HK-2 (cell line): ENCODE results near the gene TRIM61.
"Not testable (repeated sequence)": the region's sequence is repeated elsewhere in the genome, so short reads cannot be mapped to it uniquely, and the experiment has no call there.

Source experiments
- DNase-seq: peaks from one replicate; pipeline ENCODE4 v3.0.0-alpha.2; 2018; ENCODE audit not compliant: unreplicated experiment

TRIM61 gene

DNA sequence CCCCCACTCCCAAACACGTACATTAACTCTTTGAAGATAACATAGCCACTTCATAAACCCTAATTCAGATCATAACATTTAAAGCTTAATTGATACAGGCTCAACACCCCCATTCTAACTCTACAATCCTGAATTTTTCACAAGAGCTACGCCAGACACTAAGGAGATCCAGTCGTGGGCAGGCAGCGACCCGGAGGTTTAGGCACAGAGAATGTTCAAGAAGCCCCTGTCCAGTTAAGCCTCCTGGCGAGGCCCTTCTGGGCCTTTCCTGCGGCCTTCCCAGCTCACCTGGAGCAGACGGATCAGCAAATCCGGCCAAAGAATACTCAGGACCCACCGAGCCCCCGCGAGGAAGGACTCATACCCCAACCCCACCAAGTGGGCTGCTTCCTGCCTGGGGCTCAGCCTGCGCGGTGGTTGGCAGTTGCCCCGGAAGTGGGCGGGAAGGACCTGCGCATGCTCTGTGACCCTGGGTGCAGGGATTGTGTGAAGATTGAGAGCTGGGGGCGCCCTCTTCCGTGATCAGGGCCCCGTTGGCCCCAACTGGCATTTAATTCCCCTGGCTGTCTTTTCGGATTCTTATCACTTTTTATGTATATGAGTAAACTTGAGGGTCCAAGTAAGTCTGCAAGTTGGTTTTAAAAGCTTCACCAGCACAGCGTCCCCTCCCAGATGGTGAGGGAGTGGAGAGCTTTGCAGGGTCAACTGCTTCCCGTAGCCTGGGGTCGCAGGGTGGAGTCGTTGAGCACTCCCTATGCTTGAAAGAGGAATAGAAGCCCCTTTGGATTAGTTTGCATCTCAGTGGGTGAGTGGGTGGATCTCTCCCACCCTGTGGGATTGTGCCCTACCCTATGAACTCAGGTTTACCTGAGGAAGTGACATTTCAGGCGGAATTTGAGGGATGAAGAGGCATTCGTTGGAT is at the start of gene TRIM61:
Gene TRIM61, minus strand, starts transcription at position 415 of the 922 bp plus-strand sequence. CDS start 7,655 bp downstream, outside the sequence.
- peak; percentile 61 for DNase-seq

- not testable (repeated sequence) for DNase-seq
Observed at GRCh38 chr4:165025782-165026181, 48.3 kb upstream of the TRIM61 start.

DNA sequence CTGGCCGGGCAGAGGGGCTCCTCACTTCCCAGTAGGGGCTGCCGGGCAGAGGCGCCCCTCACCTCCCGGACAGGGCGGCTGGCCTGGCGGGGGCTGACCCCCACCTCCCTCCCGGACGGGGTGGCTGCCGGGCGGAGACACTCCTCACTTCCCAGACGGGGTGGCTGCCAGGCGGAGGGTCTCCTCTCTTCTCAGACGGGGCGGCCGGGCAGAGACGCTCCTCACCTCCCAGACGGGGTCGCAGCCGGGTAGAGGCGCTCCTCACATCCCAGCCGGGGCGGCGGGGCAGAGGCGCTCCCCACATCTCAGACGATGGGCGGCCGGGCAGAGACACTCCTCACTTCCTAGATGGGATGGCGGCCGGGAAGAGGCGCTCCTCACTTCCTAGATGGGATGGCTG is 42.5 kb upstream of the TRIM61 start:
- DNase-seq = not testable (repeated sequence)

DNA sequence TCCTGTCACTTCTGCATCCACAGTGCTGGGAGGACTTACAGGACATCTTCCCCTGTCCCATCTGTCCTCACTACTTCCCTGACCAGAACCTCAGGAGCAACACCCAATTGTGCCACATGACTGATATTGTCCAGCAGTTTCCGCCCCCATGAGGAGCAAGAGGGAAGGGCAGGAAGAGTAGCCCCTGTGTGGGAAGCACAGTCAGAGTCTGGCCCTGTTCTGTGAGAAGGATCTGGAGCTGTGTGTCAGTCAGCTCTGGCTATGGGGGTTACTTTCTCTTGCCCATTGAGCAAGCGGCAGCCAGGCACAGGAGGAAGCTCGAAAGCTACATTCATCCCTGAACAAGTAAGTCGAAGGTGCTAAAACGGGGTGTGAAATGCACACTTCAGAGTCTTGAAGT is 39.5 kb upstream of the TRIM61 start:
- no peak for DNase-seq

- DNase-seq = no peak
Observed at GRCh38 chr4:165013691-165014090, 36.2 kb upstream of the TRIM61 start.

- DNase-seq = no peak
Observed at GRCh38 chr4:165011403-165011802, 33.9 kb upstream of the TRIM61 start.

DNA sequence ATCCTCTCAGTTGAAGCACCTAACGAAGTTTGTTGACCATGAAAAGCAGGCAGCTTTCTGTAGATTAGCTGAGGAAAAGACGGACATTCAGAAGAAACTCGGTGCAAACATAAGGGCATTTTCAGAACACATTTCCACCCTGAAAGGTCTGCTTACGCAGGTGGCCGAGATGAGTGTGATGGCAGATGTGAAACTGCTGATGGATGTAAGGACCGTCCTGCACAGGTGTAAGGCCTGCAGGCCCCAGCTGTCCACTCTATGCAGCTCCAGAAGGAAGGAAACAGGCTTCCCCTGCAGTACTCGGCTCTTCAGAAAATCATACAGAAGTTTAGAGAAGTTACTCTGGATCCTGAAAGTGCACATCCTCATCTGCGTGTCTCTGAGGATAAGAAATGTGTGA is 33.5 kb upstream of the TRIM61 start:
- no peak for DNase-seq

DNA sequence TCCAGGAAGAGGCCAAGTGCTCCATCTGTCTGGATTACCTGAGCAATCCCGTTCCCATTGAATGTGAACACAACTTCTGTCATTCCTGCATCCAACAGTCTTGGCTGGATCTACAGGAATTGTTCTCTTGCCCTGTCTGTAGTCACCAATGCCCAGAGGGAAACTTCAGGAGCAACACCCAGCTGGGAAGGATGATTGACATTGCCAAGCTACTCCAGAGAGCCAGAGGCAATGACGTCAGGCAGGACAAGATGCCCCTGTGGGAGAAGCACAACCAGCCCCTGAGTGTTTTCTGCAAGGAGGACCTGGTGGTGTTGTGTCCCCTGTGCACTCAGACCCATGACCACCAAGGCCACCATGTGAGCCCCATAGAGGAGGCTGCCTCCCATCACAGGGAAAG is 33.0 kb upstream of the TRIM61 start:
- no peak for DNase-seq

GRCh38 chr4:165009493-165010227 is 32.2 kb upstream of the TRIM61 start:
- DNase-seq = no peak

GRCh38 chr4:165006886-165007285 is 29.4 kb upstream of the TRIM61 start:
- no peak for DNase-seq

- no peak for DNase-seq
Observed at GRCh38 chr4:165006456-165006855, 29.0 kb upstream of the TRIM61 start.

DNA sequence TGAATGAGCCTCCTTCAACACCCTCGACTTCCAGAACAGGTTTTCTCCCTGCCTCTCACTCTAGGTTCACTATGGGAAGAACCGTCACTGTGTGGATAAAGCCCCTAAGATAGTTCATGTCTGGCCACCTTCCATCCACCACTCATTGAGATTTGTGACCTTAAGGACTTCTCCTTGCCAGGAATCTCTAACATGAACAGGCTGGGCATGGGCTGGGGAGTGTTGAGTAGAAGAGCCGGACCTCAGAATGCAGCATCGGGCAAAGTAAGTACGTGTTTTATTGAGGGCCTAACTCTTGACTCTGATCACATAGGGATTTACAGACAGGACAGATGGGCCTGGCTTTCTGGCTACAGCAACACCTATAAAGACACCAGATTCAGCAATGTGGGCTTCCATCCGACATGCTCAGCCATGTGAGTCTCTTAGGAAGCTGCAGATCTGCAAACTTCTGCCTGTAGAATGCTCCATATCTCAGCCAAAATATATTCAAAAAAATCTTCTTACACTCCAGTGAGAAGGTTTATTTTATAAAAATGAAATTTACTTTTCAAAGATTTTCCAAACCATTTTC is 28.0 kb upstream of the TRIM61 start:
- no peak for DNase-seq

DNA sequence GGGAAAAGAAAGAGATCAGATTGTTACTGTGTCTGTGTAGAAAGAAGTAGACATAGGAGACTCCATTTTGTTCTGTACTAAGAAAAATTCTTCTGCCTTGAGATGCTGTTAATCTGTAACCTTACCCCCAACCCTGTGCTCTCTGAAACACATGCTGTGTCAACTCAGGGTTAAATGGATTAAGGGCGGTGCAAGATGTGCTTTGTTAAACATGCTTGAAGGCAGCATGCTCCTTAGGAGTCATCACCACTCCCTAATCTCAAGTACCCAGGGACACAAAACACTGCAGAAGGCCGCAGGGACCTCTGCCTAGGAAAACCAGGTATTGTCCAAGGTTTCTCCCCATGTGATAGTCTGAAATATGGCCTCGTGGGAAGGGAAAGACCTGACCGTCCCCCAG is 24.5 kb upstream of the TRIM61 start:
- DNase-seq = not testable (repeated sequence)

- not testable (repeated sequence) for DNase-seq
Observed at GRCh38 chr4:164998526-164999080, 21.1 kb upstream of the TRIM61 start.

GRCh38 chr4:164997941-164998340 is 20.5 kb upstream of the TRIM61 start:
- no peak for DNase-seq

- DNase-seq = no peak
Observed at GRCh38 chr4:164997324-164997723, 19.9 kb upstream of the TRIM61 start.

DNA sequence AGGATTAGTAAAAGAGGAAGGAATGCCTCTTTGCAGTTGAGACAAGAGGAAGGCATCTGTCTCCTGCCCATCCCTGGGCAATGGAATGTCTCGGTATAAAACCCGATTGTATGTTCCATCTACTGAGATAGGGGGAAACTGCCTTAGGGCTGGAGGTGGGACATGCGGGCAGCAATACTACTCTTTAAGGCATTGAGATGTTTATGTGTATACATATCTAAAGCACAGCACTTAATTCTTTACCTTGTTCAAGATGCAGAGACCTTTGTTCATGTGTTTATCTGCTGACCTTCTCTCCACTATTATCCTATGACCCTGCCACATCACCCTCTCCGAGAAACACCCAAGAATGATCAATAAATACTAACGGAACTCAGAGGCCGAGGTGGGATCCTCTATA is 18.7 kb upstream of the TRIM61 start:
- DNase-seq = not testable (repeated sequence)

DNA sequence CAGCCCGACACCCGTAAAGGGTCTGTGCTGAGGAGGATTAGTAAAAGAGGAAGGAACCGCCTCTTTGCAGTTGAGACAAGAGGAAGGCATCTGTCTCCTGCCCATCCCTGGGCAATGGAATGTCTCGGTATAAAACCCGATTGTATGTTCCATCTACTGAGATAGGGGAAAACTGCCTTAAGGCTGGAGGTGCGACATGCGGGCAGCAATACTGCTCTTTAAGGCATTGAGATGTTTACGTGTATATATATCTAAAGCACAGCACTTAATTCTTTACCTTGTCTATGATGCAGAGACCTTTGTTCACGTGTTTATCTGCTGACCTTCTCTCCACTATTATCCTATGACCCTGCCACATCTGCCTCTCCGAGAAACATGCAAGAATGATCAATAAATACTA is 13.3 kb upstream of the TRIM61 start:
- DNase-seq = not testable (repeated sequence)

GRCh38 chr4:164989471-164989870 is 12.0 kb upstream of the TRIM61 start:
- no peak for DNase-seq

DNA sequence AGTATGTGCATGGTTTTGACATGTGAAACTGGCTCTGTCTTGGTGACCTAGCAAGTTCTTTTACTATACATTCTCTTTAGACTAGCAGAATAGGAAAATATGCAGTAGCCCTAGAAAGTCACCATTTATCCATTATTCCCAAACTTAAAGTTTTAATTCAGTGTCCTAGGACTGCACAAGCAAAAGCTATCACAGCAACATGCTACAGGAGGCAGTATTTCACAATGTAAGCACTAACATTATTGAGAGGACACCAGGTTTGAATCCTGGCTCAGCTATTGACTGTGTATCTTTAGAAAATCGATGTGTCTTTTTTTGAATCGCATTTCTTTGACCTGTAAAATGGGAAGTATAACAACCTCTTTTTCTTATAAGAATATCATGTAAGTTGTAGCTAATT is 5.5 kb downstream of the TRIM61 start:
- DNase-seq = not testable (repeated sequence)

DNA sequence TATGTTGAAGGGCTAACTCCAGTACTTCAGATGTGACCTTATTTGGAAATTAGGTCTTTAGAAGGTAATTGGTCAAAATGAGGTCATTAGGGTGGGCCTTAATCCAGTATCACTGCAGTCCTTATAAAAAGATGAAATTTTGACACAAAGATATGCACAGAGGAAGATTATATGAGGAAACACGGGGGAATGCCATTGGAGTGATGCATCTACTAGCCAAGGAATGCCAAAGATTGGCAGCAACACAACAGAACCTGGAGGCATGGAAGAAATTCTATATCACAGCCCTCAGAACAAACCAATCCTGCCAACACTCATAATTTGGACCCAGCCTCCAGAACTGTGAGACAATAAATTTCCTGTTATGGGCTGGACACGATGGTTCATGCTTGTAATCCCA is 17.6 kb downstream of the TRIM61 start:
- no peak for DNase-seq

- DNase-seq = not testable (repeated sequence)
Observed at GRCh38 chr4:164959421-164959820, 18.0 kb downstream of the TRIM61 start.
